ENCODE results near the gene RBM25. TPM values are rescaled to one million over a fixed set of nuclear protein-coding genes. Genes with fewer than 3 reads are reported as not detected.
"Not testable (repeated sequence)": the region's sequence is repeated elsewhere in the genome, so short reads cannot be mapped to it uniquely, and the experiment has no call there.

The RBM25 gene
- polyA plus RNA-seq (ENCODE audit: insufficient read length): 76.6 TPM

GRCh38 chr14:73058224-73058921 is at the start of gene RBM25:
TSS of gene RBM25 (plus strand) at chr14:73058534. CDS start at chr14:73071642, 13,108 bp downstream.
- peak; percentile 96 for DNase-seq

- not testable (repeated sequence) for DNase-seq
Measured at GRCh38 chr14:73011189-73011588, 47.1 kb upstream of the RBM25 start.

GRCh38 chr14:73014105-73014504 is 44.2 kb upstream of the RBM25 start:
- no peak for DNase-seq

- not testable (repeated sequence) for DNase-seq
Measured at GRCh38 chr14:73015552-73015951, 42.8 kb upstream of the RBM25 start.

GRCh38 chr14:73016011-73016410 is 42.3 kb upstream of the RBM25 start:
- DNase-seq: not testable (repeated sequence)

GRCh38 chr14:73022051-73022450 is 36.3 kb upstream of the RBM25 start:
- no peak for DNase-seq

GRCh38 chr14:73025544-73025943 is 32.8 kb upstream of the RBM25 start:
- no peak for DNase-seq

GRCh38 chr14:73026243-73026844 is 32.0 kb upstream of the RBM25 start:
- DNase-seq: peak; percentile 11

- DNase-seq: peak; percentile 98
Measured at GRCh38 chr14:73026845-73027542, 31.3 kb upstream of the RBM25 start, which contains the start of gene ZFYVE1. TSS of gene ZFYVE1 (minus strand) at chr14:73027106. CDS start at chr14:73024508, 2,598 bp downstream.

- no peak for DNase-seq
Measured at GRCh38 chr14:73027546-73027945, 30.8 kb upstream of the RBM25 start.

- no peak for DNase-seq
Measured at GRCh38 chr14:73027984-73028383, 30.4 kb upstream of the RBM25 start.

- not testable (repeated sequence) for DNase-seq
Measured at GRCh38 chr14:73036706-73037450, 21.5 kb upstream of the RBM25 start.

- no peak for DNase-seq
Measured at GRCh38 chr14:73047808-73048207, 10.5 kb upstream of the RBM25 start.

- DNase-seq: no peak
Measured at GRCh38 chr14:73049428-73049827, 8.9 kb upstream of the RBM25 start.

- no peak for DNase-seq
Measured at GRCh38 chr14:73055251-73055650, 3.1 kb upstream of the RBM25 start.

- no peak for DNase-seq
Measured at GRCh38 chr14:73057944-73058223, 450 bp upstream of the RBM25 start.

- DNase-seq: no peak
Measured at GRCh38 chr14:73058922-73059673, 764 bp downstream of the RBM25 start.

- DNase-seq: no peak
Measured at GRCh38 chr14:73069585-73069984, 11.3 kb downstream of the RBM25 start.

GRCh38 chr14:73091044-73091443 is 32.7 kb downstream of the RBM25 start:
- no peak for DNase-seq

- no peak for DNase-seq
Measured at GRCh38 chr14:73097421-73097820, 39.1 kb downstream of the RBM25 start.

GRCh38 chr14:73100334-73100733 is 42.0 kb downstream of the RBM25 start:
- no peak for DNase-seq

GRCh38 chr14:73102806-73103497 is 44.6 kb downstream of the RBM25 start:
- no peak for DNase-seq
